ENCODE data around the gene KCNMA1. TPM values are rescaled to one million over a fixed set of nuclear protein-coding genes. Genes with fewer than 3 reads are reported as not detected.

KCNMA1 gene
- total and polyA plus RNA-seq, 4 experiments from 2014 or later = 0.26 TPM; not detected in 3

DNA sequence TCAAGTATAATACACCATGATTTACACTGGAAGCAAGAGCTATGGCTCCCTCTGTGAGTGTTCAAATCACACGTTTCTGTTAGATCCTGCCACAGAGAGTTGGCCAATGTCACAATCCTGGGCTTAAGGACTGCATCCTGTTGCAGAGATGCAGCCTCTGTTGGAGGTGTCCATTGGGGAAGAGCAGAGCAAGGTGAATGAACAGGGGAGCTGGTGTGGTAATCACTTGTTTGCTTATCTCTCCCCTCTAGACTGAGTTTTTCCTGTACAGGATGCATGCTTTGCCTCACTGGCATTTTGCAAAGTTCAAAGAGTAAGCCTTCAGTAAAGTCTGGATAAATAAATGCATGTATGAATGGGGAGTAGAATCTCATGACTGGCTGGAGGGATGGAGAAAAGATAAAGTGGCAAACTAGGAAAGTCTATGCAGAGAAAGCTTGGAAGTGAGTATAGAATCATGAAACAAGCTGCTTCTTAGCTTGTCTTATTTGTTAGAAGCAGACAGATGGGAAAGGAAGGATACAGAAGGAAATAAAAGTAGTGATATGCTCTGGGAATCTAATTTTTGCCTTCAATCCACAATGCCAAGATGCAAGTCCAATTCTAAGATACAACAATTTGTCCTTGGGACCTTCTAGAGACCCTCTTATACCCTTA lies 605.9 kb downstream of the KCNMA1 start:
- H3K9me3 Mint-ChIP-seq = peaks cover 0 to 1% (median 0%) of the 10 kb centered on the region in 8 donors
- peaks cover 4% of the 10 kb centered on the region in 2 donors for H3K27me3 Mint-ChIP-seq
- H3K9me3 ChIP-seq (ENCODE audit: control insufficient read depth in 1 of 2, low read length in 2 of 2) = no peaks in the 10 kb centered on the region
- no peak overlapping the region for H3K27ac ChIP-seq (ENCODE audit: low read depth, low read length)
- H3K36me3 Mint-ChIP-seq = no peaks in the 10 kb centered on the region
- POLR2A ChIA-PET (ENCODE audit: partially characterized antibody) = no interaction called here
- no peak for DNase-seq
- no peak overlapping the region for H3K27ac Mint-ChIP-seq
- CTCF ChIA-PET (ENCODE audit: partially characterized antibody) = no interaction called here
- H3K27me3 ChIP-seq (ENCODE audit: insufficient read depth, low read length) = no peaks in the 10 kb centered on the region
- no peaks in the 10 kb centered on the region for H3K4me1 Mint-ChIP-seq
- no peaks in the 10 kb centered on the region for H3K36me3 ChIP-seq (ENCODE audit: insufficient read depth, low read length)
- intact Hi-C loops (cut with micrococcal nuclease) = no loop called here
- H3K4me3 ChIP-seq (ENCODE audit: low read length in 2 of 2) = no peak overlapping the region
- H3K4me1 ChIP-seq (ENCODE audit: insufficient read depth, low read length) = no peaks in the 10 kb centered on the region
- no peak overlapping the region for H3K4me3 Mint-ChIP-seq

DNA sequence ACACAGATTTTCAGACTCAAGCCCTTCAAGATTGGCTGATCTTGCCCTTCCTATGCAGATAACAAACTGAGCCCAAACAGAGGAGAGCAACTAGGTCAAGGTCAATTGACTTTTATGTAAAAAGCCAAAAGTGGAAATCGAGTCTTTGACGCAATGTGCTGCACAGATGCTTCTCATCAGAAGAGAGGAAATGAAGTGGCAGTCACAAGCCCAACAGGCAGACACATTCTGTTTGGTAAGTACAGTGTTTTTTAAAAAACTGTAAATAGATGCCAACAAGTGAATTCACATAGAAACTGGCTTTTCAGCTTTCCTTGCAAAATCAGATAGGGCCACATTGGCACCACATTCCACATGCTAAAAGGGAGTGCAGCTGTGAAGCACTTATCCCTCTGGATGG lies 606.6 kb downstream of the KCNMA1 start:
- ChIA-PET POLR2A (ENCODE audit: partially characterized antibody) (no interaction called here), CTCF (ENCODE audit: partially characterized antibody) (no interaction called here)
- no peaks in the 10 kb centered on the region for H3K9me3 ChIP-seq (ENCODE audit: control insufficient read depth in 1 of 2, low read length in 2 of 2)
- no peak overlapping the region for H3K27ac ChIP-seq (ENCODE audit: low read depth, low read length)
- Mint-ChIP-seq H3K9me3 (peaks cover 0 to 1% (median 0%) of the 10 kb centered on the region in 8 donors), H3K36me3 (no peaks in the 10 kb centered on the region), H3K4me3 (no peak overlapping the region), H3K4me1 (no peaks in the 10 kb centered on the region), H3K27me3 (peaks cover 4% of the 10 kb centered on the region in 2 donors), H3K27ac (no peak overlapping the region)
- H3K4me3 ChIP-seq (ENCODE audit: low read length in 2 of 2) = no peak overlapping the region
- no peaks in the 10 kb centered on the region for H3K4me1 ChIP-seq (ENCODE audit: insufficient read depth, low read length)
- H3K36me3 ChIP-seq (ENCODE audit: insufficient read depth, low read length) = no peaks in the 10 kb centered on the region
- intact Hi-C loops (cut with micrococcal nuclease) = no loop called here
- H3K27me3 ChIP-seq (ENCODE audit: insufficient read depth, low read length) = no peaks in the 10 kb centered on the region
- no peak for DNase-seq

DNA sequence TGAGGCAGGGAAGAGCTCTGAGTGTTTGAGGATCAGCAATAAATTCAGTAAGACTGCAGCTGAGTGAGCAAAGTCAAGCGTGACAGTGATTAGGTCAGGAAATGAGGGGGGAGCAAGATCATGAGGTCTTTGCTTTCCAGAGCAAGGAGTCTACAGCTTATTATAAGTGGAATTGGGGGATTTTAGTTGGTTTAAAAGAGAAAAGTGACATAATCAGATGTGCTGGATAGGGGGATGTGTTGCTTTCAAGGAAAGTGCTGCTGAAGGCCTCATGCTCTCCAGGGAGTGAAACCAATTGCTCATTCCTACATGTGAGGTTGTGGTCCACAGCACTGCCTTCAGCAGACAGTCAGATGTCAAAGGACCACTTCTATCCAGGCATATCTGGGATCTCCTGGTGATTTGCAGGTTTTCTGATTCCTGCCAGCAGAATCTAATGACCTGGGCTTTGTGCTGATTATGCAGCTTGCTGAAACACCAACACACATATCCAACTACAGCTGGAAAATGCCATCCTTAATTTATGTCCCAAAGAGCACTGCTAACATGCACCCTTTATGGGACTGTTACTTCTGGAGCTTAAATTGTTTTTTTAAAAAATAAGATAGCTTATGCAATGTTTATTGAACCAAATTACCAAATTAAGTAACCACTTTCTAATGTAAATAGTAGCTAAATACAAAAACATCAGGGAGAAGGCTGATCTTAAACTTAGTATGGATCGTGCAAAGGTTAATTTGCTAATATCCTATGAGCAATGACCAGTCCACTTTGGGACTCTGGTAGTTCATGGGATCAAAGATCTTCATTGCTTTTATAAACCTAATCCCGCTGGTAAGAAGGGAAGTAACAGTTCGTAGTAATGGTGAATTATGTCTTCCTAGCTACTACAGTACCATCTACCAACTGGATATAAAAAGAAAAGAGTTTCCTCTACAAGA lies 607.6 kb downstream of the KCNMA1 start:
- intact Hi-C loops (cut with micrococcal nuclease) = no loop called here
- Histone ChIP-seq H3K9me3 (ENCODE audit: control insufficient read depth in 1 of 2, low read length in 2 of 2) (no peaks in the 10 kb centered on the region), H3K4me3 (ENCODE audit: low read length in 2 of 2) (no peak overlapping the region), H3K4me1 (ENCODE audit: insufficient read depth, low read length) (no peaks in the 10 kb centered on the region), H3K27me3 (ENCODE audit: insufficient read depth, low read length) (no peaks in the 10 kb centered on the region), H3K36me3 (ENCODE audit: insufficient read depth, low read length) (no peaks in the 10 kb centered on the region), H3K27ac (ENCODE audit: low read depth, low read length) (no peak overlapping the region)
- DNase-seq = no peak
- CTCF ChIA-PET (ENCODE audit: partially characterized antibody) = no interaction called here
- POLR2A ChIA-PET (ENCODE audit: partially characterized antibody) = no interaction called here
- no peak overlapping the region for H3K4me3 Mint-ChIP-seq
- H3K4me1 Mint-ChIP-seq = no peaks in the 10 kb centered on the region
- peaks cover 2 to 4% of the 10 kb centered on the region in 2 donors for H3K27me3 Mint-ChIP-seq
- H3K27ac Mint-ChIP-seq = no peak overlapping the region
- H3K36me3 Mint-ChIP-seq = no peaks in the 10 kb centered on the region
- H3K9me3 Mint-ChIP-seq = peaks cover 0 to 4% (median 0%) of the 10 kb centered on the region in 8 donors

DNA sequence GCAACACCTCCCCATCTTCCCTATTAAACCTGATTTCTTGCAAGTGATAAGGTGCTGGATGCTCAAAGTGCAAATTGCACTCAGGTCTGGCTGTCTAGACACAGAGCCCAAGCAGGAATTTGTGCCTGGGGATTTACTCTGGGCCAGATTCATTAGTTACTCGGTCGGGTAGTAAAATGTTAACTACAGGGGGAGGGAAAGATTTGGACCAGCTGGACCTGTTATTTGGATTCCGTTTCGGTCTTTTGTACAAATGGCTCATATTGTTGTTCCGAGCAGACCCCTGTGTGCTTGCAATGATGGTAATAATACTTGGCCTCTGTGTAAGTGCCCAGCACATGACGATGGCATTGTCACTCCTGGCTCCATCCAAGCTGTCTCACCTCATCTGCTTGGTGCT lies 609.6 kb downstream of the KCNMA1 start:
- Mint-ChIP-seq H3K4me3 (no peak overlapping the region), H3K4me1 (no peaks in the 10 kb centered on the region), H3K36me3 (no peaks in the 10 kb centered on the region), H3K9me3 (peaks cover 0 to 4% (median 0%) of the 10 kb centered on the region in 8 donors), H3K27ac (no peak overlapping the region), H3K27me3 (peaks cover 4% of the 10 kb centered on the region in 2 donors)
- Histone ChIP-seq H3K36me3 (ENCODE audit: insufficient read depth, low read length) (no peaks in the 10 kb centered on the region), H3K27me3 (ENCODE audit: insufficient read depth, low read length) (no peaks in the 10 kb centered on the region), H3K9me3 (ENCODE audit: control insufficient read depth in 1 of 2, low read length in 2 of 2) (no peaks in the 10 kb centered on the region), H3K27ac (ENCODE audit: low read depth, low read length) (no peak overlapping the region), H3K4me1 (ENCODE audit: insufficient read depth, low read length) (no peaks in the 10 kb centered on the region), H3K4me3 (ENCODE audit: low read length in 2 of 2) (no peak overlapping the region)
- ChIA-PET CTCF (ENCODE audit: partially characterized antibody) (no interaction called here), POLR2A (ENCODE audit: partially characterized antibody) (no interaction called here)
- intact Hi-C loops (cut with micrococcal nuclease) = no loop called here
- no peak for DNase-seq

DNA sequence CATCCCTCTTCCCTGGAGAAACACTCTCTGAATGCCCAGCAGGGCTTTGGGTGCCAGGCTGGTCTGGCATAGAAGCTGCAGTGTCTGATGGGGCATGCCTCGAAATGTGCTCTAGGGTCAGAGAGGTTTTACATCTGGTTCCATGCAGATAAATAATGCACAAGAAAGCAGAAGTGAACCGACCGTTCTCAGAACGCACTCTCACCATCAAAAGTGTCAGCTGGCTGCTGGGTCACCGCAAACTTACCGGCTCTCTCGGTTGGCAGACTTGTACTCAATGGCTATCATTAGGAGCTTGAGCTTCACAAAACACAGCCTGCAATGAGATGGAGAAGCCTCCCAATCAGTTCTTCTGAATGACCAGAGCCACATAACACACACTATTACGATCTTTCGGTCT lies 610.0 kb downstream of the KCNMA1 start:
- Mint-ChIP-seq H3K4me3 (no peak overlapping the region), H3K36me3 (no peaks in the 10 kb centered on the region), H3K27me3 (peaks cover 4 to 6% of the 10 kb centered on the region in 2 donors), H3K9me3 (peaks cover 0 to 4% (median 0%) of the 10 kb centered on the region in 8 donors), H3K4me1 (no peaks in the 10 kb centered on the region), H3K27ac (no peak overlapping the region)
- CTCF ChIA-PET (ENCODE audit: partially characterized antibody) = no interaction called here
- DNase-seq = no peak
- POLR2A ChIA-PET (ENCODE audit: partially characterized antibody) = no interaction called here
- Histone ChIP-seq H3K4me1 (ENCODE audit: insufficient read depth, low read length) (no peaks in the 10 kb centered on the region), H3K27ac (ENCODE audit: low read depth, low read length) (no peak overlapping the region), H3K9me3 (ENCODE audit: control insufficient read depth in 1 of 2, low read length in 2 of 2) (no peaks in the 10 kb centered on the region), H3K4me3 (ENCODE audit: low read length in 2 of 2) (no peak overlapping the region), H3K36me3 (ENCODE audit: insufficient read depth, low read length) (no peaks in the 10 kb centered on the region), H3K27me3 (ENCODE audit: insufficient read depth, low read length) (no peaks in the 10 kb centered on the region)
- intact Hi-C loops (cut with micrococcal nuclease) = no loop called here

DNA sequence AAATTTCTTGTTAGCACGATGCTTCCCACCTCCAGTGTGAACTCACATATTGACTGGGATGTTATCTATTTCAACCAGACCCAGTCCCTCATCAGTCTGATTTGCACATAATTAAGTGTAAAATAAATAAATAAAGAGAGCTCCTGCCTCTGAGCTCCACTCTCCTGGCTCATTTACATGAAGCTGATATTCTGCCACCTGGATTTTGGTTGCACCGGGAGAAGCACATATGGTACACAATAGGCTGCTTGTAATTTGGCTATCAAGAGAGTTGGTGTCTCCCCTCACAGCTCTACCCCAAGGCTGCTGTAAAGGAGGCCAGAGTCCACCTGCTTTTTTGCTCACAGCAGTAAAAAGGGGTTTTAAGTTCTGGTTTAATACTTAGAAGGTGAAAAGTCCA lies 610.5 kb downstream of the KCNMA1 start:
- CTCF ChIA-PET (ENCODE audit: partially characterized antibody) = no interaction called here

DNA sequence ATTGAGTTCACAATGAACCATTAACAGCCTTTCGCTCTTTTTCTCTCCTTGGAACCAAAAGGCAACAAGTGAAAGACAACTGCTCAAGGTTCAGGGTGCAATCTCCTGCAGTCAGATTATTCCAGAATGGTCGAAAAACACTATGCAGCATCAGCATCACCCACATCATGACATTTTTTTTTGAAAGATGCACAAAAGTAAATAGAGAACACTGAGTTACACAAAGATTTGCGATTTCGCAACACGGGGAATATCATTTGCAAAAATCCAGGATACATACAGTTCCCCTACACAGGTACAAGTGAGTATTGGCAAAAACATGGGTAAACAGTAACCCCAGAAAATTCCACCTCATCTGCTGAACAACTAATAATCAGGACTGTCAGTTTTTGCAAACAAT lies 611.5 kb downstream of the KCNMA1 start:
- Histone ChIP-seq H3K36me3 (ENCODE audit: insufficient read depth, low read length) (no peaks in the 10 kb centered on the region), H3K9me3 (ENCODE audit: control insufficient read depth in 1 of 2, low read length in 2 of 2) (no peaks in the 10 kb centered on the region), H3K27ac (ENCODE audit: low read depth, low read length) (no peak overlapping the region), H3K4me3 (ENCODE audit: low read length in 2 of 2) (no peak overlapping the region), H3K4me1 (ENCODE audit: insufficient read depth, low read length) (no peaks in the 10 kb centered on the region), H3K27me3 (ENCODE audit: insufficient read depth, low read length) (no peaks in the 10 kb centered on the region)
- Mint-ChIP-seq H3K27ac (no peak overlapping the region), H3K27me3 (peaks cover 4 to 7% of the 10 kb centered on the region in 2 donors), H3K36me3 (no peaks in the 10 kb centered on the region), H3K4me1 (no peaks in the 10 kb centered on the region), H3K4me3 (no peak overlapping the region), H3K9me3 (peaks cover 0 to 4% (median 0%) of the 10 kb centered on the region in 8 donors)
- no peak for DNase-seq
- ChIA-PET POLR2A (ENCODE audit: partially characterized antibody) (no interaction called here), CTCF (ENCODE audit: partially characterized antibody) (no interaction called here)
- intact Hi-C loops (cut with micrococcal nuclease) = no loop called here

More for the DNA sequence above, 610.5 kb downstream of the KCNMA1 start:
- no peaks in the 10 kb centered on the region for H3K4me1 Mint-ChIP-seq
- DNase-seq = no peak
- H3K4me3 ChIP-seq (ENCODE audit: low read length in 2 of 2) = no peak overlapping the region
- no peaks in the 10 kb centered on the region for H3K4me1 ChIP-seq (ENCODE audit: insufficient read depth, low read length)
- no peaks in the 10 kb centered on the region for H3K36me3 Mint-ChIP-seq
- no peak overlapping the region for H3K27ac ChIP-seq (ENCODE audit: low read depth, low read length)
- no peak overlapping the region for H3K4me3 Mint-ChIP-seq
- H3K27me3 ChIP-seq (ENCODE audit: insufficient read depth, low read length) = no peaks in the 10 kb centered on the region
- POLR2A ChIA-PET (ENCODE audit: partially characterized antibody) = no interaction called here
- no peaks in the 10 kb centered on the region for H3K9me3 ChIP-seq (ENCODE audit: control insufficient read depth in 1 of 2, low read length in 2 of 2)
- intact Hi-C loops (cut with micrococcal nuclease) = no loop called here
- H3K9me3 Mint-ChIP-seq = peaks cover 0 to 4% (median 0%) of the 10 kb centered on the region in 8 donors
- no peaks in the 10 kb centered on the region for H3K36me3 ChIP-seq (ENCODE audit: insufficient read depth, low read length)
- H3K27ac Mint-ChIP-seq = no peak overlapping the region
- H3K27me3 Mint-ChIP-seq = peaks cover 4 to 7% of the 10 kb centered on the region in 2 donors

Measured in CD4-positive, alpha-beta memory T cell (primary cell).